GM19372 (cell line): ENCODE results near the gene FOXN3.

Experiments
- ATAC-seq: cut with Tn5 transposase; IDR thresholded peaks from one replicate; pipeline ENCODE4 v1.9.1; 2021; ENCODE audit warnings: mild to moderate bottlenecking, low read depth, moderate library complexity; ENCODE audit not compliant: unreplicated experiment

Gene FOXN3

DNA sequence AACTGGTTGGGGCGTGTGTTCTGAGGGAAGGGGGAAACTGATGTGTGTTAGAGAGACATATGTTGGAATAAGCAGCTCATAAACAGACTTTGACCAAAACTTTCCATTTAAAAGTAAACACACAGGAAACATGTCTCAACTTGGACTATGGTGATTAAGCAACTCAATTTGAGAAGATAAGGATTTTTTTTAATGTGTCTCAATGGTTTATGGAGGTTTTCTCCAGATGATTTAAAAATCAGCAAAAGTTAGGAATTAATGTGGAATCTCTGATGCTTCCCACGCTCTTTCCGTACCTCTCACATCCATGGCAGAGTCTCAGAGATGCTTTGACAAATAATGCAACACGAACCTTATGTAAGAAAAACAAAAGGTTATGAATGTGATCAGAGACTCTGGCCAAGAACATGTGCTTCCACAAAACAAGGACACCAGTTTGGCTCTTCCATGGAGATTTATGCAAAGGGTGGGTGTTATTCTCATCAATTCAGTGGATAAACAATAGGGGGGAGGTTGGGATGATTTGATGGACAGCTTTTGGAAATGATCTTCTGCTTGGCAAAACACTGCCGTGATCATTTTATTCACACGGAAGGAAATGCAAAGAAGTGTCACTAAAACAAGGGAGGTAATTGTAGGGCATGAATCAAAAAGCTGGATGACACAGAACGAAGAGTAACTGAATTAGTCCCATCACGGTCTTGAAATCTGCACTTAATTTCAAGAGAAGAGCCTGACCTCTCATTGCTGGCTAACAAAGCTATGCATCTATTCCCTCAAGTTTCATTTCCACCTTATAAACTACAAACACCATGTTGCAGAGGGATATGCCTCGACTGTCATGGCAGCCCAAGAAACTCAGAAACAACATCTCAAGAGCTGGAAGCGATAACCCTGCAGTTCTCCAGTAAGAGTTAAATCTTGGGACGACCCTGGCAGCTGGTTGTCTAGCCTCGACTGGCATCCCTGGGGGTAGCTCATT, 76.5 kb downstream of the FOXN3 start:
- no peak for ATAC-seq

DNA sequence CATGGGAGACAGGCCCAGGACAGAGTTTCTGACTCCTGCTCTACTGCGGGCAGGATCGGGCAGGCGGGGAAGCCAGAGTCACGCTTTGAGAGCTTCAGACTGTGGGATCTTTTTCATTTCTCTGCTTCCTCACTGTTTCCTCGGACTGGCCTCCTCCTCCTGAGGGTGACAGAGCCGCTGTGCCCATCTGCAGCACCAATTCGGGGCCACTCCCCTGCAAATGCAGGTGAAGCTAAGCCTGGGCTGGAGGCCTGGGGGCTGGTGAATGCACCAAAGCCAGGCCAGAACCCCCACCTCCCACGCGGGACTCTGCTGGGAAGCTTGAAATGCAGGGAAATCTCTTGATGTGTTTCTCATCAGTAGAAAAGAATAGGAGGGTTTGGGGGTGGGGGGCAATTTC, 77.5 kb downstream of the FOXN3 start:
- no peak for ATAC-seq

DNA sequence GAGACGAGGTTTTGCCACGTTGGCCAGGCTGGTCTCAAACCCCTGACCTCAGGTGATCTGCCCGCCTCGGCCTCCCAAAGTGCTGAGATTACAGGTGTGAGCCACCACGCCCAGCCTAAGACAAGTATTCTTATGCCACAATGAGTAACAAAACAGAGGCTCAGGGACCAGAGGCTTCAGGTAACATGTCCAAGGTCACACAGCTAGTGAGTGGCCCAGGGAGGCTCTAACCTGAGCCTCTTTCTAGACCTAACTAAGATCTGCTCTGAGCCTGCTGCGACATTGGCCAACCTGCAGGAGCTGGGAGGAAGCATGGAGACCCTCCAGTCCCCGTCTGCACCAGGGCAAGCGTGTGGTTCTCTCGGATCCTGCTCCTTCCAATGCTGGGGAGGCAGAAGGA, 77.9 kb downstream of the FOXN3 start:
- ATAC-seq: no peak

DNA sequence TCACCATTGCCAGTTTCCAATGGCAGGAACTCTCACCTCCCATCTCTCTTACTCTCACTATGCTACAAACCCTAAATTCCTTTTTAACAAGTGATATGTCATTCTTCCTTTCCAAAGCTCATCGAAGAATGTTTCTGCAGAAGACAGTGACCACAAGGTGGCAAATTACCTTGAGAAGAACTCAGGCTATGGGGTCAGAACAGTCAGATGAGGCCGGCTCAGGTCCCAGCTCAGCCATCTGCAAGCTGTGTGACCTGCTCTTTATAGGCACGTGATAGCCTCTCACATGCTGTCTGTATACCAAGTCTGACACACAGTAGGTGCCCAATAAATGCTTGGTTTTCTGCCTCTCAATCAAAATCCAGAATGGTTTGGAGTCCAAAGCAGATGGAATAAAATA, 80.7 kb downstream of the FOXN3 start:
- peak; percentile 39 for ATAC-seq

DNA sequence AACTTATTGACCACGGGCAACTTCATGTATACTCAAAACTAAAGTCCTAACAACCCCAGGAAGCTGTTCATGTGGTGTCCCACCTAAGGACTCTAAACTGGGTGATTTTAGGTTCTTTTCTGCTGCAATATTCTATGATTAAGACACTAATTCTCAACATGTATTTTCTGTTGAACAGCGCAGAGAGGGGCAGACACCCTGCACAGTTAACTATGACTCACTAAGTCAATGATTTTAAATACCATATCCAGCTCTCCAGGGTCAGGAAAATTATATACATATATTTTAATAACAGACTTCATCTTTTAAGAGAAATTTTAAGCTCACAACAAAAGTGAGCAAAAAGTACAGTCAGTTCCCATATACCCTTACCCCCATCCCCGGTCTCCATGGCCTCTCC, 85.0 kb downstream of the FOXN3 start:
- ATAC-seq: no peak

DNA sequence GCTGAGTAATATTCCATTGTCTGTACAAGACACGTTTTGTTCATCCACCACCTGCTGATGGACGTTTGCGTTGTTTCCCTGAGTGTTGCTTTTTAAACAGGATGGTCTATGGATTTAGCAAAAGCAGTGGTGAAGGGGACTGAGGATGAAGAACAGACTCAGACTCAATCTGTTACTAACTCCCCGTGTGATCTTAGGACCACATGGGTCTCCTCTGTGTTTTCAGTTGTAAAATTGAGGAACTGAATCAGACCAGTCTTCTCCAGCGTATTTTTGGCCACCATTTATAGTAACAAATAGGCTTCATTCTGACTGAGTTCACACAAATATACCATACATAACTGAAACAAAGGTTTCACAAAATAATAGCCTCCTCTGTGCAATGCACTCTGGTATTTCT, 85.6 kb downstream of the FOXN3 start:
- ATAC-seq: peak; percentile 89

DNA sequence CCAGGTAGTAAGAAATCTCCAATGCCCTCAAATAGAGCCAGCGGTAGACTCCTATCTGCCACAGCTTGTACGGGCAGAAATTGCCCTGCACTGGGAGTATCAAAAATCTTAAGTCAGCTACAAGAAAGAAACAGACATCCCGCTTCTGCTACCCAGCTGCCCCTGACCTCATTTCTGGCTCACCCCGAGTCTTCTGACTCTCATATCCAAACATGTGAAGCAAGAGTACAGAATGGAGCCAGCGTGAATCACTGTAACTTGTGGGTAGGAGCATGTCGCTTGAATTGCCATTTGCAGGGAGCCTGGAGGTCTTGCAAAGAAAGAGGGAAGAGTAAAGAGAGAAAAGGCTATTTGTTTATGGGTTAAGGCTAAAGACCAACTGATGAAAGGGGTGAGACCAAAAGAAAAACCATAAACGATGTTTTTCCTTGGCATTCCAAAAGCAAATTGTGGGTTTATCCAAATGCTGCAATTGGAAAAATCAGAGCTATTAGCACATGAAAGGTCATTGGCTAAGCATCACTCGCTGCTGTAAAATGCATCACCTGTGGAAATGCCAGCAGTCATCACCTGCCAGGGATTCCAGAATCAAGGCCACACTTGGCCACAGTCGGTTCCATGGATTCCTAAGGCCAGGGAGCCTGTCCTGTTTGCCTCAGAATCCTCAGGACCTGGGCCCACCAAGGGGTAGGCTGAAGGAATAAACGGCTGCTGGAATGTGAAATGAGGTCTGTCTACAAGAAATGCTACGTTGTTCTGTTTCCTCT, 86.6 kb downstream of the FOXN3 start:
- no peak for ATAC-seq

DNA sequence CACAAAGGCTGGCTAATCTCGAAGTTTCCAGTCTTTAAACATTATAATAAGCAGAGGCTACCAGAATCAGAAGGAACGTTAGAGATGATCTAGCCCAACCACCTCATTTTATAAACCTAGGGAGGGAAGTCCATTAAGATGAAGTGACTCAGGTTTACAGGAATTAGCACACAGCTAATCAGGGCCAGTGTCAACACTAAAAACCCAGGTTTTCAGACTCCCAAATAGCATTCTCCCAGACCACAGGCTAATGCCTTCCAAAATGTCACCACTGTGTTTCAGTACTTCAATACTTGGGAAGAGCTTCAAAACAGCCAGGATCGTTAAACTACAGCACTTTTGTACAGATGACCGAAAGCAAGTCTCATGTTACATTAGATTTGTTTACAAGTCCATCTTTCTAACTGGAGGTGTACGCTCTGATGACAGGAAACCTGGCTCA, 89.2 kb downstream of the FOXN3 start:
- ATAC-seq: no peak

DNA sequence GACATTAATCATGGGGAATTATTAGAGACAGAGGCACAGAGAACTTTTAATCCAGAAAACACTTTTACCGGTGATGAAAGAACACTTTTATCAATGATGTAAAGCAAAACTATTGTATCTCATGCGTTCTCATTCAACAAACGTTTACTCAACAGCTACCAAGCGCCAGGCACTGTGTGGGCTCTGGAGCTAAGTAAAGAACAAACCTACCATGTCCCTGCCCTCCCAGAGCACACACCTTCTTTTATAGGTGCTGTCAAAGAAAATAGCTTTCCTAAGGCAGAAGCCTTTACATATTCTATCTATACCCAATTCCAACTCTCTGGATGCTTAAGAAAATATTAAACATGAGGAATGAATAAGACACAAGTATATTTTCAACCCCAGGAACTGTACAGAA, 91.1 kb downstream of the FOXN3 start:
- no peak for ATAC-seq

DNA sequence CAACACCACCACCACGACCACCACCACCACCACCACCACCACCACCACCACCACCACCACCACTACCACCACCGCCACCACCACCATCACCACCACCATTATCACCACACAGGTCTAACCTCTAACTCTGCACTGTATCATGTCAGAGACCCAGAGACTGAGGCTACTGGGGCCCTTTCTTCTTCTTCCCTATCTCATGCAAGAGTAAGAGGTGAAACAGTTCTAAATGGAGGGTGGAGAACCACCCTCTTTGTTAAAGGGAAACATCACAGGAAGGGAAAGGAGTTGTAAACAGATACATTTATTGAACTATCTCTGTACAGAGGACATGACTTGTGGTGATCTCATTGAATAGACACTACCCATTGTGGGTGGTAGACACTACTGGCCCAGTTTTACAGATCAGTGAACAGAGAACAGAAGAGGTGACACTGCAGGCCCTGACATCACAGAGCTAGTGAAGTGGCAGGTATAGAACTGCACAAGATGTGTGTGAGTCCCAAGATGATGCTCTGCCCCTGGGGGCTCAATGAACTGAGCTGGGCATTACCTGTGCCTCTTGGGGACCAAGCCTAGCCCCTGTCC, 91.6 kb downstream of the FOXN3 start:
- no peak for ATAC-seq

DNA sequence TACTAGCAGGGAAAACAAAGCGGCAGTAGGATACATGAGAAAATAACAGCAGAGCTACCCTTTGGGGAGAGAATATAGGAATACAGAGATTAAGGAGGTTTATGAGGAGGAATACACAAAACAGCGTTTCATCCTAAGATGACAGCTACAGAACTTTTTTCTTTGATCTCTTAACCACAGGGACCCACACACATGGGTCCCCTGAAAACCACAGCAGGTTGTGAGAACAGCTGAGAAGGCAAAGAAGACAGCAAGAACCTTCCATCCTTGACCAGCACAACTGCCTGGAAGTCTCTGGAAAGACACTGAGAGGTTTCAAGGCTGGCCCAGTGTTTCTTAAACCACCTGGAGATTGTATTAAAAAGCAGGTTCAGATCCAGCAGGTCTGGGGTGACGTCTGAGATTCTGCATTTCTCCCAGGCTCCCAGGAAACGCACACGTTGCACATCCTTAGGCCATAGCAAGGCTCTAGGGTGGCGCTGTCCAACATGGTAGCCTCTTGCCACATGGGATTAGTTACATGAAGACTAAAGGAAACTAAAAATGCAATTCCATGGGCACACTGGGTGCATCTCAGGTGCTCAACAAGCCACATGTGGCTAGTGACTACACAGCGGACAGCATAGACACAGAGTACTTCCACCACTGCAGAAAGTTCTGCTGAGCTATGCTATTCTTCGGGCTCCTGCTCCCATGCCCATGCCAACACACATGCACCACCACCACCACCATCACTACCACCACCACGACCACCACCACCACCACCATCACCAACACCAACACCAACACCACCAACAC, 92.3 kb downstream of the FOXN3 start:
- ATAC-seq: peak; percentile 77

DNA sequence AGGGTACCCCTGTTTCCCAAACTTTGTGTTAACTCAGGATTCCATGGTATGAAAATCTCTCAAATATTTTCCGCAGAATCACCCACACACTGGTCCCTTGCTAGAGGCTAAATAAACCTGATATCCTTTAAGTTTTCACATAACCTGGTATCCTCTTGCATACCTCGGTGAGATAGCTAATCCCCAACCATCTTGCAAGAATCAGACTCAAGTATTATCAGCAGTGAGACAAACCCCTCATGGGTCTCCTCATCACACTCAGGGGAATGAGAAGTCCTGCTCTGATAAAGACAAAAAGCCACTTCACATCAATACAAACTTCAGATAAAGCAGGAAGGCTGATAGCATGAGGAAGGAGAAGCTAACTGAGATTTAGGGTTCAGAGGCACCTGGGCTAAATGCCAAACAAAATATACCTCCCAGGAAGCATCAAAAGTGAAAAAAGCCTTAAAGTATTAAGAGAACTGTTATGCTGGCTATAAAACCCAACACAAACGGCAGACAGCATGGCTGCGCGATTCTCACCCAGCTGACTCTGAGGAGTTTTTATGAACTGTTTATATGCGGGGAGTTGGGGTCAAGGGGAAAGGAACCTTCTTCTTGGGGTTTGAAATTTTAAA, 96.5 kb downstream of the FOXN3 start:
- no peak for ATAC-seq

DNA sequence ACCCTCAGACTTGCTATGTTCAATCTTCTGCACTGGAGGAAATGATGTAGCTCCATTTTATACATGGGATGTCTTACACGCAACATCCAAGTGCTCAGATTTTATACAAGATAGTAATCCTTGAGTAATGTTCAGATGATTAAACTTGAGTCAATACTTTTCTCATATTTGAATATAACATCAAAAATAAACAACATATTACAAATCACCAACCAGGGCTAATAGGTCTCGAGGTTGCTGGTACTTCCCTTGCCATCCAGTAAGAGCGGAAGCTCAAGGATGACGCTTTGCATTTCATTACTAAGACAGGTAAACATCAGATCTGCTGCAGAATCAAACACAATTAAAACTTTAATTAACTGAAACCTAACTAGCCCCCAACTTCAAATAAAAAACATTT, 97.3 kb downstream of the FOXN3 start:
- no peak for ATAC-seq

DNA sequence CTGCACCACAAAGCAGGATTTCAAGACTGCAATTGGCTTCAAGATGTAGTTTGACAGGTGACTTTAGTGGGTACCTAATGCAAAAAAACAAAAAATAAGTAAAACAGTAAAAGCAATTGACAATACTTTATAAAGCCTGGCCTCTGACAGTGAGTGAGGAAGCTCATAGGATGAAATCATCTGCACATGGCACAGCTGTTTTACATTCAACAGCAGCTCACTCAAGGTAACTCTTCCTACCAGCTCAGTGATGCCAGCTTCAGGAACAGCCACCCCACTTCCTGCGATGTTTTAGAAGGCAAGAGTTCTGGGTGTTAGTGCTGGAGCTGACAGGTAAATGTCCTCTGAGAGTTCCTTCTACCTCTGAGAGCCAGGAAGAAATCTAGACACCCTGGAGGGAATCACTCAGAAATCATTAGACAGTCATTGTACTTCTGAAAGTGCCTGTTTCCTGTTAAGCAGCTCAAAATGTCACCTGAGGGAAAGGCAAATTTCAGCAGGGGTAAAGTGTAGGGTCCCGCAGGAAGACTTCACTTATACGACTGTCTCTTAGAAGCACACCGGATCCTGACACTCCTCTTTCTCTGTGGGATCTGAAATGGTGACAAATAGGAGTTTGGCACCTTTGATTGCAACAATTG, 99.9 kb downstream of the FOXN3 start:
- peak; percentile 72 for ATAC-seq

DNA sequence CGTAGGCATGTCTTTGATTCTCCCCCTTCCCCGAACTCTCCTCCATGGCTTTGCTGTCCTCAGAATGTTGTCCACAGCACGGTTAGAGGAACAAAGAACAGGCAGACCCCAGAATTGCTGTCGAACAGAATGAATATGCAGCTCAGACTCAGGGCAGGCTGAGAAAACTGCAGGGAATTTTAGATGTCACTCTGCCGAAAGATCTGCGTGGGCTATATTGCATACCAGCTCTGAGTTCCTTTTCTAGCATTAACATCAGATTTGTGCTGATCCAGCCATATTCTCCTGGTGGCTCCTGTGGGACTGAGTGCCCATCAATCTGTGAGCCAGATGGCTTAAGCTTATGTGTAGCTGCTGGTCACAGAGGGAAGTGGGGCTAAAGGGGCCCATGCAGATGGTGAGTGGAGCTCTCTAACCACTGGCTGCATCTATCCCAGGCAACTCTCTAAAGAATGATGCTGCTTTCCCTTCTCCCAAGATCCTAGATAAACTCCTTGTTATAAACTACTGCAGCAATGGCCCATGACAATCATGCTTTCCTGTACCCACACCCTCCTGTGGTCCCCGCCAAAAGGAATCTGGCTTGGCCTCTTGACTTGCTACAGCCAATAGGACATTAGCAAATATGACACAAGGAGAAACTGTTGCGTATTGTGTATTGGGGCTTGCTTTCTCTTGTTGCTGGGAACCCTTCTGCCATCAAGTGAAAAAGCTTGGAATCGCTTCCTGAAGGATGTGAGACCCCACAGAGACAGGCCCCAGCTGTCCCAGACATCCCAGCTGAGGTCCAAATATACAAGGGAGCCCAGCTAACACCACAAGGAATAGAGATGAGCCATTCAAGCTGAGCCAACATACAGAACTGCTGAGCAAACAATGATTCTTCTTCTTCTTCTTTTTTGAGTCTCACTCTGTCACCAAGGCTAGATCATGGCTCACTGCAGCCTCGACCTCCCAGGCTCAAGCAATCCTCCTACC, 101.3 kb downstream of the FOXN3 start:
- no peak for ATAC-seq

DNA sequence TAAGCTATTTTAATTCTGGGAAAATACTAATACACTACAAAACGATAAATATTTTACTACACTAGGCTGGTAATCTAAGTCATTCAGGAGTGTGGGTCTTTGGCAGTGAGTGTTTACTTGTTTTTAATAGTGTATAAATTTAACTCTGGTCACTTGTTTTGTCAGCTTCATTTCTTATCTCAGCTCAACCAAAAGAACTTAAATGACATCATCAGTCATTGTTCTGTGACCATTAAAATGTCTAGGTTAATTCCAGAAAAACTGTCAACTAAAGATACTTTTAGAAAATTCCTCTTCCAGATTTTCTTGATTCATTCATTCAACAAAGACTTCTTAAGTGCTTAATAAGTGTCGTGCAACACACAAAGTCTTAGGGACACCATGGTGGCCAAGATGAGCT, 102.8 kb downstream of the FOXN3 start:
- no peak for ATAC-seq

DNA sequence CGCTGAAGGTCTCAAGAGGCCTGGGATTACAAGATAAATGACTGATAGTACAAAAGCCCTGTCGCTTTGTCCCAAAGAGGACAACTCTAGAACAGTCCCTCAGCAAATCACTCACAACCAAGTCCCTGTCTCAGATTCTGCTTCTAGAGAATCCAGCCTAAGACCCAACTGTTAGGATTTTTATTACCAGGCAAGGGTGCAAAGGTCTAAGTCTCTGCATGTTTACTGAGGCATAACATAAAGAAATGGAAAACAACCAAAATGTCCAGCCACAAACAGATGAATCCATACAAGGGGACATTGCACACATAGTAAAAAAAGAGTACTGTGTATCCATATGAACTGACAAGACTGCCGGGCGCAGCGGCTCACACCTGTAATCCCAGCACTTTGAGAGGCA, 104.1 kb downstream of the FOXN3 start:
- no peak for ATAC-seq

DNA sequence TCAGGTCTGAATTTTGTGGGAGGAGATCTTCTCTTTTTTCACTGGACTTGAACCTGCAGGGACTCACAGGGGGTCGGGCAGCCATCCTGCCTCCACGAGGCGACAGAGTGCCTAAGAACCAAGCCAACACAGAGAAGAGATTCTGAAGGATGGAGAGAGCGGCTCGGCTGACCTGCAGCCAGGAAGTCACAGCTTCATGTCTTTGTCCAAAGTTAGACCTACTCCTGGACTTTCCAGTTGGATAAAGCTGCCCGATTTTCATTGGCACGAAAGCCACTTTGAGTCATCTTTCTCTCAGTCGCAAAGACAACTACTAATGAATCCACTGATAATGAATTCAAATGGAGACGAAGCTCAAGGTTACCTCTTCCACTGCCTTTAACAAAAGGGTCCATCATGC, 106.8 kb downstream of the FOXN3 start:
- ATAC-seq: no peak
